HG02571 (cell line): ENCODE results near the gene TMEM220.
"Not testable (repeated sequence)": the region's sequence is repeated elsewhere in the genome, so short reads cannot be mapped to it uniquely, and the experiment has no call there.

ENCODE experiments used
- ATAC-seq: cut with Tn5 transposase; IDR thresholded peaks from one replicate; pipeline ENCODE4 v1.9.1; 2021; ENCODE audit warnings: mild to moderate bottlenecking, moderate library complexity; ENCODE audit not compliant: unreplicated experiment

TMEM220 gene

DNA sequence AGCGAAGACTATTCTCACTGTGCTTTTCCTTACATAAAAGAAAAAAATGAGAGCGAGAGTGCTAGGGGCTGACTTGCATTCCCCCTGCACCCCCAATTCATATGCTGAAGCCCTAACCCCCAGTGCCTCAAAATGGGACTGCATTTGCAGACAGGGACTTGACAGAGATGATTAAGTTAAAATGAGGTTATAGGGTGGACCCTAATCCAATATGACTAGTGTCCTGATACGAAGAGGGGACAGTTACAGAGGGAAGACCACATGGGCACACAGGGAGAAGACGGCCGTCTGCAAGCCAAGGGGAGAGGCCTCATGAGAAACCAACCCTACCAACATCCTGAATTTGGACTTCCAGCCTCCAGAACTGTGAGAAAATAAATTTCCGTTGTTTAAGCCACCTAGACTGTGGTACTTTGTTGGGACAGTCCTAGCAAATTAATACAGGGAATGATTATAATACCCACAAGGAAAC is 1.6 kb upstream of the TMEM220 start:
- no peak for ATAC-seq

DNA sequence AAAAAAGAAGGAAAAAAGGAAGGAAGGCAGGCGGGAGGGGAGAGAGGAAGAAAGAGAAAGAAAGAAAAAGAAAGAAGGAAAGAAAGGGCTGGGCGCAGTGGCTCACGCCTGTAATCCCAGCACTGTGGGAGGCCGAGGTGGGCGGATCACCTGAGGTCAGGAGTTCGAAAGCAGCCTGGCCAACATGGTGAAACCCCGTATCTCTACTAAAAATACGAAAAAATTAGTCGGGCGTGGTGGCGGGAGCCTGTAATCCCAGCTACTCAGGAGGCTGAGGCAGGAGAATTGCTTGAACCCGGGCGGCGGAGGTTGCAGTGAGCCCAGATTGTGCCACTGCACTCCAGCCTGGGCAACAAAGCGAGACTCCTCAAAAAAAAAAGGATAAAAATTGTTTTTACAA is 424 bp upstream of the TMEM220 start:
- not testable (repeated sequence) for ATAC-seq

DNA sequence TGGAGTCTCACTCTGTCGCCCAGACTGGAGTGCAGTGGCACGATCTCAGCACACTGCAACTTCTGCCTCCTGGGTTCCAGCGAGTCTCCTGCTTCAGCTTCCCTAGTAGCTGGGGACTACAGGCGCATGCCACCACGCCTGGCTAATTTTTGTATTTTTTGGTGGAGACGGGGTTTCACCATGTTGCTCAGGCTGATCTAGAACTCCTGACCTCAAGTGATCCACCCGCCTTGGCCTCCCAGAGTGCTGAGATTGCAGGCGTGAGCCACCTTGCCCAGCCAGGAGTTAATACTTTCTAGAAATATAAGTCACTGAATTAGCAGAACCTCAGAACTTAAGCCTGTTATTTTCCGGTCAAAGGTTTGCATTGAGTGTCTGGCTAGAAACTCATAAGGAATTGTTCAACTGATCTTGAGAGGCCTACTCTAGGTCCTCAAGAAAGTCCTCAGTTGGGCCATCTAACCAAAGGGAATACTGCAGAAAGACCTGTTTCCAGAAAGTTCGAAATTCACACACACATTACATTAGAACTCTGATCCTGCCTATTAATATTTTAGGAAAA is 1.4 kb downstream of the TMEM220 start:
- ATAC-seq = no peak

DNA sequence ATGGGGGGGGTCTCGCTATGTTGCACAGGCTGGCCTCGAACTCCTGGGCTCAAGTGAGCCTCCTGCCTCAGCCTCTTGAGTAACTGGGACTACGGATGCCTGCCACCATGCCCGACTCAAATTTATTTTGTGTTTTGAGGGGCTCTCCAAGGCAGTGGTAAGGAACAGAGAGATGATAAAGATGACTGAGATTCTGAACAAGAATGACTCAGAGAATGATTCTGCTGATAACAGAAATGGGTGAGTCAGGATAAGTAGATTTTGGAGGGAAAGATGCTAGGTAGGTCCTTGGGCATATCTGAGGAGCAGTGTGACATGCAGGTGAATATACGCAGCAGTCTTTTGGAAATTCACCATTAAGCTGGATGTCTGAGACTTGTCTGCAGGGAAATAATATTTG is 2.6 kb downstream of the TMEM220 start:
- no peak for ATAC-seq

DNA sequence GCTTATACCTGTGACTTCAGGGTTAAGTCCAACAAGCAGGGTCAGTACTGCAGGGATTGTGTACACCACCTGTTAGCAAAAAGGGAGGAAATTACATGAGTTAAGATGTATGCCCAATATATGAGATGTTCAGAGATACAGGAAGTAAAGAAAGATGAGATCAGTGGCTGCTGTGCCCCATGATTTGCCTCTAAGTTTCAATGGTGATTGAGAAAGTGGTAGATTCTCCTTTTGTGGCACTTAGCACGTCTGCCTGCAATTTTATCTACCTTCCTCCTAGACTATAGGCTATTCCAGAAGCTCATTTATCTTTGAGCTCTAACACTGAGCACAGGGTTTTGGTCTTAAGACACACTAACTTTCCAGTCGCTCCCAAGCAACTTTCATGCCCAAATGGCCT is 3.6 kb downstream of the TMEM220 start:
- no peak for ATAC-seq

DNA sequence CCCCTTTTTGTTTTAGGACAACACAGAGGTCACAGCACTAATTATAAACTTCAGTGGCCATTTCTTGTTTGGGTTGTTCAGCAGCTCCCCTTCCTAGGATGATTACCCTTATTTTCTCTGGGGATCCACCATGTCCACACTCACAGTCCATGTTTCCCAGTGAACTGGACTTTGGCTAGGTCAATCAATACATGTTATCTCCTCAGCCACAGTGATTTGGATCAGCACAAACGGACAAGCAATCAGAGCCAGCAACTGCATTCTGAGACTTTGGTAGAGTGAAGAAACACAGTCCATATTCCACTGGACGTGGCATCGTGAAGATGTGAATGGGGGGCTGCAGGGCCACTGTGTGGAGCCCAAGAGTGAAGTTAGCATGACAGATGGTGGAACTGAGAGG is 4.6 kb downstream of the TMEM220 start:
- ATAC-seq = no peak

DNA sequence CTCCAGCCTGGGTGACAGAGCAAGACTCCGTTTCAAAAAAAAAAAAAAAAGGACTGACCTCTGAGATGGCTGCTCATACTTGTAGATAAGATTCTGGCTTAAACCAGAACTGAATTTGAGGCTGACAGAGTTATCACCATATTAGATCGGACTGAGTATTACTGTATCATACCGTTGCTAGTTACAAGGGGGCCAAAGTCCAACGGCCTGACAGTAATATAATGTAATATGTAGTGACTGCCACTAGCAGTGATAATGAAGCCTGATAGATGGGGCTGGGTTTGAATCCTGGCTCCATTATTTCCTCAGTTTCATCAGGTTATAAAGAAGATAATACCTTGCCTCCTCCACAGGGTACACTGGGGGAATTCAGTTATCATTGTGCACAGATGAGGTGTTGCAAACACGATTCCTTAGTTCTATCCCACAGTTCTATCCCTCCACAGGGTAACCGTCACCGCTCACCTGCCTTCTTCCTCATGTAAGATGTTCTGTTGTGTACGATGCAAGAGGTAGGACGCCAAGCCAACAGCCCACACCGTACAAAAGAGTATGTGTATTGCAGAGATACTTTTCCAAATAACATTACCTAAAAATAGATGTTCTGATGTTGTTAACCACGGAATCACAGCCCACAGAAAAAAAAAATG is 5.2 kb downstream of the TMEM220 start:
- ATAC-seq = no peak

DNA sequence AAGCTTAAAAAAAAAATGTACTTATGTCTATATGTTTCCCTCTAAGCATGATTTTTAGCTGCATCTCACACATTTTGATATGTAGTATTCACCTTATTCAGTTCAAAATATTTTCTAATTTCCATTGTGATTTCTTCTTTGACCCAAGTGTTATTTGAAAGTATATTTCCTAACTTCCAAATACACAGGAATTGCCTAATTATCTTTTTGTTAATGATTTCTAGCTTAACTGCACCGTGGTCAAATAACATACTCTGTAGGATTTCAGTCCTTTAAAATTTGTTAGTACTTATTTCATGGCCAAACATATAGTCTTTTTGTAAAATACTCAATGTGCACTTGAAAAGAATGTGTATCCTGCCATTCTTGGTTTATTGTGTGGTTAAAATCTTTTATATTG is 11.3 kb downstream of the TMEM220 start:
- no peak for ATAC-seq

DNA sequence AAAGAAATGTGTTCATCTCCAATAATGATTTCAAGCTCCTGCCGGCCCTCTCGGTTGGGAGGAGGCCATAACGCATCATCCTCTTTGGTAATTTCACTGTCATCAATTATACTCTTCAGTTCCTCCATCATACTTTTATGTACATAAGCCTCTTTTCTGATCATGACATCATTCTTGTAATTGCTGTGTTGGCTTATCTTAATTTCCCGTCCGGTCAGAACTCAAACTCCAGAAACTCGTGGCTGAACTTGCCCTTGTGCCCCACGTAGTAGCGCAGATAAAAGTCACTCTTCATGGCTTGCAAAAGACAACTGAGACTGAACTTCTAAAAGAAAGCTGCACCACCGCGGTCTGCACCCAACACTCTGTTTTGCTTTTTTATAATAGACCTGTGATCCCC is 13.6 kb downstream of the TMEM220 start:
- ATAC-seq = no peak

DNA sequence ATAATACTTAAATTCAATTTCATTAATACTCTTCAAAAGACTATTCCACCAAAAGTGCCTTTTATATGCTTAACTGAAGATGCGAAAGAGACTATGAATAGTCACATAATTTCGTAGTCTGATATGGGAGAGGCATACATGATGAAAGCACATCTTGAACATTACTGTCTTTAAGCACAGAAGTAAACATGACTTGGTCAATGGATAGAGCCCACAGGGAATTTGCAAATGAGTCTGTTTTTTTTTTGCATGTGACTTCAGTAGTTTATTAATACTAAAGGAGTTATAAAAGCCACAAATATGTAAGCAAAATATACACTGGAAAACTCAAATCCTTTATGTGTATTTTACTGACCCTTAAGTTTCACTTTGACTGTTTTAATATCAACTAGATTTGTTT is 16.5 kb downstream of the TMEM220 start:
- no peak for ATAC-seq

DNA sequence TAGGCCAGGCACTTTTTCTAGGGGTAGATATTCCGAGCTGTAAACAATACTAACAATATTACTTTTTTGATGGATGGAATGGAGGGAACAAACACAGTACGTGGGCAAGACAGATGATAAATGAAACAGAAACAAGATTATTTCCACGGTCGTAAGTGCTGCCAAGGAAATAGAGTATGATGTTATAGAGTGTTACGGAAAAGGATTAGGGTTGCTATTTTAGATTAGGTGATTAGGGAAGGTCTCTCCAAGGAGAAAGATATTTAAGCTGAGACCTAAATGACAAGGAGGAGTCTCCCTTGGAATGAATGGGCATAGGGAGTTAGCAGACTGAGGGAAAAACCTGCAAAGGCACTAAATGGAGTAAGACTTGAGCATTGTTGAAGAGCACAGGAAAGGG is 24.1 kb downstream of the TMEM220 start:
- no peak for ATAC-seq

DNA sequence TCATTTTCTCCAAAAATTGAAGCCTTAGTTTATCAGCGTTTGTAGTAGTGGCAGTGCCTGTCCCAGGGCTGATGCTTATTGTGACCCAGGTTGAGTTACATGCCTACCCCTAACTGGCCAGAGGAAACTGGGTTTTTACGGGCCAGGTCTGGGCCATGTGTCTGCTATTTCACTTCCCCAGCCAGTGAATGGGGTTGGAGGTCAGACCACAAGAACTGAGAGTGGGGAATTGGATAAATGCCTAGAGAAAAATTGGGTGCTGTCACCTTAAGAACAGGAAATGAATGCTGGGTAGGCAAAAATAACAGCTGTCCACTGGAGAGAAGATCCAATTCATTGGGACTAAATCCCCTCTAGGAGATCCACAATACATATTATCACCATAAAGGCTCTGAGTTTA is 27.2 kb downstream of the TMEM220 start:
- no peak for ATAC-seq

DNA sequence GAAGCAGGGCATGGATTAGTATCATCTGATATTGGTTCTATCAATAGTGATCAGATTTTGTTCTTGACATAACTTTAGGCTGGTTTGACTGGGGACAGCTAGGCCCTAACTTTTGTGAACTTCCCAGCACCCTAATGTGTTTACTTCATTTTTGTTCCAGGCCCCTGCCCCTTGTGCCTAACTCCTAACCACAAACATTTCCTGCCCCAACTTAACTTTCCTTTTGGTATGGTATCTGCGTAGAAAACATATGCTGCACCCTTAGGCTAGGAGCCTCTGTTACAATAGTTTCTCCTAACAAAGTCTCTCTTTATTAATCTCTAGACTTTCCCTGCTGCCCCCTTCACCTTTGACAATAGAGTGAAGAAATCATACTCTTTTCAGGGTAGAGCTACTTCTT is 30.0 kb downstream of the TMEM220 start:
- ATAC-seq = no peak

DNA sequence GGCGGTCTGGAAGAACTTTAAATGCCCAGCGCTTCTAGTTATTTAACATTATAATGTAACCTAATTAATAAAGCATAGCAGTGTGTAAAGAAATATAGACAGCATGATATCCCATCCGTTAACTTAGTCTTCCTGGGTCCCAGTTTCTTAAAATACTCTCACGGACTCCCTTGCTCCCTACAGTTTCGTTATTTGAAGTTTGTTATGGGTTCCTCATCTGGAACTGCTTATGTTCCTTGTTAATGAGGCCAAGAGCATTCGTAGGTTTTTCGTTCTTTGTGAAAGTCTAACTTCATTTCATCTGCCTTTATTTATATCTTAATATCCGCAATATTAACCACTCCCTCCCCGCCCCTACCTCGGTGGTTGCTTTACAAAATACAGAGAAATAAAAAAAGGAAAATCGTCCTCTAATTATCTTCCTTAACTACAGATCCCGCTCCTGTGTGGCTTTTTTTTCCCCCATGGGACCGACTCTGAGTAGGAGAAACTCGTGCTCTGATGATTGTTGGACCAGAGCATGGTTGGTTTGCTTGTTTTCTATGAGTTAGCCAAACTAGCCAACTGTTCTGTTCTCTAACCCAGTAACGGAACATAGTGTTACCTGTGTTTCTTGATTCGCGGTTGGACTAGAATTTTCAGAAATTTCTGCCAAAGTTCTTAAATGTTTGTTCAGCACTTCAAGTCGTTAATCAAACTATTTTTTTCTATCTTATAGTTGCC is 31.6 kb downstream of the TMEM220 start:
- ATAC-seq = no peak

DNA sequence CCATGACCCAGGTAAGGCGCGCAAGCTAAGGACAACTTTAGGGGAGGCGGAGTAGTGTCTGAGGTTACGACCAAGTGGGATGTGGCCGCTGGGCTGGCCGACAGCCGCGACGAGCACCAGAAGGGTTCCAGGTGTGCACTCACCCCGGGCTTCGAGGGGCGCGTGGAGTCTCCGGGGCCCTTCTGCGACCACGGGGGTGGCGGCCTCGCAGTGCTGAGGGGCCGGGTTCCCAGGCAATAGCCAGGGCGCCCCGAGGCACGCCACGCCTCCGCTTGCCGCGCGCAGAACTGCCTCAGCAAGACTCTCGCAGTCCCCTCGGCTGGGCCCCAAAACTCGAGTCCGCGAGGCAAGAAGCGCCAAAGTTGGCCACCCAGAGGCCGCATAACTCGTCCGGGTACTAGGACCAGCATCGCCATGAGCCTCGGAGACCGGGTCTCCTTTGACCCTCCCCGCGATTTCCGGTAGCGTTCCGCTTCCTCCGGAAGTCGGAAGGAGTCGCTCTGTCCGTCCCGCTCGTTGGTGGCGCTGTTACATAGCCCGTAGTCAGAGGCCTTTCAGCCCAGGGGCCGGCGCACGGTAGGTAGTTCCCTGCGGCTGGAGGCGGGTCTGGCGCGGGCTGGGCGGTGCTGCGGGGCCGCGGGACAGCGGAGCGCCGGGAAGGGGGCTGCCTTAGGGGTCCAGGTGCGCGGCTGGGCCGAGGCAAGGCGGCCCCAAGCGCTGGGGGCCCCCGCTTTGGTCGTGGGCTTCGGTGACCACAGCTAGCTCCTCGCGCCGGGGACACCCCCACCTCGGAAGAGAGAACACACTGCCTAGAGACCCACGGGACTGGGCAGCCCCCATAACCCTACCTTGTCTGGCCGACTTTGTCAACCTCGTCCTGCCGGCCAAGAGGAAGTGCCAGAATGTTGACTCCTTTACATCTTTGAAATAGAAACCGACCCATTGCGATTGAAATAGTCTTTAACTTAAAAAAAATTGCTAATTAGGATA is 32.4 kb downstream of the TMEM220 start, which contains the start of the genes ADPRM and SCO1:
Gene ADPRM (plus strand): TSS at position 503 of the 990 bp plus-strand sequence. CDS start 7,333 bp downstream, outside the sequence.
Gene SCO1 (minus strand): TSS at position 442 of the 990 bp plus-strand sequence. CDS start 26 bp downstream, at position 416.
- ATAC-seq = peak; percentile 90

DNA sequence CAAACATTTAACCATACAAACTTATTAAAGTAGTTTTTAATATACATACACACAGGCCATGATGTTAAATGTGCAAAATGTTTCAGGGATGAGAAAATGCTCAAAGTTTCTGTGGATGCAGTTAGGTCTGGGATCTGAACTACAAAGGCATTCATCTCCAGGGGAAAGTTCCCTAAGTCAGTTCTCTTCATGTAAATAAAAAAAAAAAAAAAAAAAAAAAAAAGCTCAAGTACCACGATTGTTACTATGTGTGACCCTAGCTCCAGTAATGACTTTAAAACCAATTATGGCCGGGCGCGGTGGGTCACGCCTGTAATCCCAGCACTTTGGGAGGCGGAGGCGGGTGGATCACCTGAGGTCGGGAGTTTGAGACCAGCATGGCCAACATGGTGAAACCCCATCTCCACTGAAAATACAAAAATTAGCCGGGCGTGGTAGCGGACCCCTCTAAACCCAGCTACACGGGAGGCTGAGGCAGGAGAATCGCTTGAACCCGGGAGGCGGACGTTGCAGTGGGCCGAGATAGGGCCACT is 33.9 kb downstream of the TMEM220 start:
- not testable (repeated sequence) for ATAC-seq

DNA sequence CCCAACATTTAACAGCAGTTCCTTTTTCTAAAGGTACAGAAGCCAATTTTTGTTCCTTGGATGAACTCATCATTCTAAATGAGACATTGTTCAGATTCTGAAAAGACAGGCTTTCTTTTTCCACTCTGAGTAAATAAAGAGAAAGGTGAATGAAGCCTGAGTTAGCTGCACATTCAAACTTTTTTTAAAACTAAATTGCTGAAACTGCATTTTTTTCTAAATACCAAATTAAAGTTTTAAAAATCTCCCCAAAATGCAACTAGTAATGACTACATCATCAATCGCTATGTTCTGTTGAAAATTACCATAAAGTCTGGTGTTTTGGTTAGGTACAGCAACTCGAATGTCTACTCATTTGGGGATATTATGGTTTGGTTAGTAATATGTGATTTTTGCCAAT is 42.3 kb downstream of the TMEM220 start:
- ATAC-seq = no peak

DNA sequence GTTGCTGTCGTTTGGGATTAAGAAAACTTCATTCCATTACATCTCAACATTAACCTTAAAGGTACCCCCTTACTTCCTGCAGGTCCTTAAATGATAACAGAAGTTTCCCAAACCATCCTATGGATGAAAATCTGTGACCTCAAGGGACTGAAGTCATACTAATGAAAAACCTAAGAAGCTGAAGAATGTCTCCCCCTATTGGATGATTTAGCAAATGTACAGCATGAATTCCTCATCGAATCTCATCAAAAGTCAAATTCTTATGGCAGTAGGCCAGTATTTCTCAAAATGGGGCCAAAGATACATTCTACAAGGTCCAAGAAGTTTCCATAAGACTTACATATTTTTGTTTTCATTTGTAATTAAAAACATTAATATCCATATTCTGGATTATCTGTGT is 46.0 kb downstream of the TMEM220 start:
- no peak for ATAC-seq

DNA sequence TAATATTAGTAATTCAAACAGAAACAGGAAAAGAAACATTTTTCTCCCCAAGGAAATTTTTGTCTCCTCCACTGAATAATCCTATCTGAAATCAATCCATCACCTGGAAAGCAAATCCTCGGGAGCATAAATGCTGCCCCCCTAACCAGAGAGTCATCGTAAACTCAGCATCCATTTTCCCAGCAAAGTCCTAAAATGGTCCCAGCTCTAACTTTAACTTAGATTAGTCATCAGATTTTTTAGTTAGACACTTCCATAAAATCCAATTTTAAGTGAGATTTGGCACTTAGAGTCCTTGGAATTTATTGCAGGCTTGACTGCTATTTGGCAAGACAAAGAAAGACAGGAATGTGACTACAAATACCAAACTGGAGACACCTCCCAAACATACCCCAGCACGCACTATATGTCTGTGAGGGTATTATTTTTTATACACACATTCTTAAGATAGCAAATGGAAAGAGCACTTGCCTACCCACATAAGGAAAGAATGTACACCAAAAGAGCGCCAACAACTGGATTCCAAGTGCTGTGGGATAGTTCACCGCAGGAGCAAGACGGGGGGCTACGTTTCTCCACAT is 47.9 kb downstream of the TMEM220 start:
- ATAC-seq = no peak

DNA sequence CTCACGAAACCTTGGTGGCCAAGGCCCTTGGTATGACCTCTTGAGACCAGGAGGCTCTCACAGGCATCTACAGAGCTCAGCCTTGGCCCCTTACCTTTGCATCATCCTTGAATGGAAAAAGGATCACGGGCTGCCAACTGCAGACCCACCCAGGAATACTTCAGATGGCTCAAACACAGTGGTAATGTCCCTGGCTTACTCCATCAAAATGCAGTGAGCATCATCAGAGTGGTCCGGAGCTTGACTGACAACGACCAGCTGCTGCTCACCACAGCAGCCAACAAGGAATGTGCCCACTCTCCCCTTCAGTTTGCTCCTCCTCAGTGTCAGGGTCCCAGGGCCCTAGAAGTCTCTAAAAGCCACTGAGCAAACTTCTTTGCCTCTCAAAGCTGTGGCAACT is 55.1 kb downstream of the TMEM220 start:
- ATAC-seq = no peak
